ENCODE results near the gene SNU13.
"Not testable (repeated sequence)": the region's sequence is repeated elsewhere in the genome, so short reads cannot be mapped to it uniquely, and the experiment has no call there.

SNU13 gene

GRCh38 chr22:41681616-41682015 is 7.1 kb downstream of the SNU13 start:
- DNase-seq (ENCODE audit: low read depth) = no peak

GRCh38 chr22:41676134-41676533 is 12.5 kb downstream of the SNU13 start:
- DNase-seq (ENCODE audit: low read depth) = no peak

DNA sequence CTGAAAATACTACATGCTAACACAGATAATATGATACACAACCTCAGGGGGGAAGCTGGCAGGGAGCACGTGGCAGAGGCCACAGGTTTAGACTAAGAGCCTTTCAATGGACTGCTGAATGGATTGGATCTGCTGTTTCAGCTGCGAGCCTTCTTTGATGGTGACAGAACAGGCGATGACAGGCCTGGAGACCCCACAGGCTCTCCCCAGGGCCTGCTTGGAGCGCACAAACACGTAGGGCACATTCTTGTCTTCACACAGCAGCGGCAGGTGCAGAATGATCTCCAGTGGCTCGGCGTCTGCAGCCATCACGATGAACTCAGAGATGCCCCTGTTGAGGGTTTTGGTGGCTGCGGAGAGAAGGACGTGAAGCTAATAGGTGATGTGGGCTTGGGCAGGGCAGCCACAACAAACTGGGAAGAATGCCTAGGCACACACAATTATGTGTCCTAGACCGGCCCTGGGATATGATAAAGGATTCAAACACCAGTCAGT is 13.8 kb downstream of the SNU13 start:
- DNase-seq (ENCODE audit: low read depth) = no peak

- no peak for DNase-seq (ENCODE audit: low read depth)
Measured at GRCh38 chr22:41672780-41673509, 15.7 kb downstream of the SNU13 start.

- not testable (repeated sequence) for DNase-seq (ENCODE audit: low read depth)
Measured at GRCh38 chr22:41672096-41672495, 16.6 kb downstream of the SNU13 start.

- DNase-seq (ENCODE audit: low read depth) = no peak
Measured at GRCh38 chr22:41668971-41669911, 19.4 kb downstream of the SNU13 start.

DNA sequence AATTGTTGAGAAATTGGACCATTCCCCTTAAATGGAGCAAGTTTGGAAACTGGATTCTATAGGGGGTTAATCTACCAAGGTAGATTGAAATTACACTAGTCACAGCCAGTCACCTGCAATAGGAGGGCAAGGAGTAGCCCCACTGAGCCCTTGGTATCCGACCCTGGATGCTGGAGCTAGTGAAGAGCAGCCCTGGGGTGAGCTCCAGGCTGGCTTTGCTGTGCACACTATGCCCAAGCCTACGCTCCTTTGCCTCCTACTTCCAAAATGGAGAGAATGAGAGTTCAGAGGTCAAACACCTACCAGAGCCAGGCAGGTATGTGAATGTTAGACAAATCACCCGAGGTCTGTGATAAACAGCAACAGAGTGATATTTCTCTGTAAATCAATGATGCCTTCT is 23.7 kb downstream of the SNU13 start:
- no peak for DNase-seq (ENCODE audit: low read depth)

GRCh38 chr22:41664490-41664889 is 24.2 kb downstream of the SNU13 start:
- no peak for DNase-seq (ENCODE audit: low read depth)

DNA sequence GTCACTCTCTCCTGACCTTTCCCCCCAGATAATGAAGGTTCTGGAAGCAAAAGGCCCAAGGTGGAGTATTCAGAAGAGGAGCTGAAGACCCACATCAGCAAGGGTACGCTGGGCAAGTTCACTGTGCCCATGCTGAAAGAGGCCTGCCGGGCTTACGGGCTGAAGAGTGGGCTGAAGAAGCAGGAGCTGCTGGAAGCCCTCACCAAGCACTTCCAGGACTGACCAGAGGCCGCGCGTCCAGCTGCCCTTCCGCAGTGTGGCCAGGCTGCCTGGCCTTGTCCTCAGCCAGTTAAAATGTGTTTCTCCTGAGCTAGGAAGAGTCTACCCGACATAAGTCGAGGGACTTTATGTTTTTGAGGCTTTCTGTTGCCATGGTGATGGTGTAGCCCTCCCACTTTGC is 25.1 kb downstream of the SNU13 start:
- not testable (repeated sequence) for DNase-seq (ENCODE audit: low read depth)

DNA sequence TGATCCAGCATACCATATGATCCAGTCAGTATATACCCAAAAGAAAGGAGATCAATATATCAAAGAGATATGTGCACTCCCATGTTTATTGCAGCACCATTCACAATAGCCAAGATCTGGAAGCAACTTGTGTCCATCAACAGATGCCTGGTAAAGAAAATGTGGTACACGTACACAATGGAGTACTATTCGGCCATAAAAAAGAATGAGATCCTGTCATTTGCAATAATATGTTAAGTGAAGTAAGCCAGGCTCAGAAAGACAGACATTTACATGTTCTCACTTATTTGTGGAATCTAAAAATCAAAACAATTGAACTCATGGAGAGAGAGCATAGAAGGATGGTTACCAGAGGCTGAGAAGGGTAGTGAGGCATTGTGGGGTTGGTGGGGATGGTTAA is 27.0 kb downstream of the SNU13 start:
- DNase-seq (ENCODE audit: low read depth) = no peak

- no peak for DNase-seq (ENCODE audit: low read depth)
Measured at GRCh38 chr22:41661088-41661487, 27.6 kb downstream of the SNU13 start.

GRCh38 chr22:41660416-41660815 is 28.3 kb downstream of the SNU13 start:
- DNase-seq (ENCODE audit: low read depth) = no peak

- no peak for DNase-seq (ENCODE audit: low read depth)
Measured at GRCh38 chr22:41659941-41660340, 28.7 kb downstream of the SNU13 start.

DNA sequence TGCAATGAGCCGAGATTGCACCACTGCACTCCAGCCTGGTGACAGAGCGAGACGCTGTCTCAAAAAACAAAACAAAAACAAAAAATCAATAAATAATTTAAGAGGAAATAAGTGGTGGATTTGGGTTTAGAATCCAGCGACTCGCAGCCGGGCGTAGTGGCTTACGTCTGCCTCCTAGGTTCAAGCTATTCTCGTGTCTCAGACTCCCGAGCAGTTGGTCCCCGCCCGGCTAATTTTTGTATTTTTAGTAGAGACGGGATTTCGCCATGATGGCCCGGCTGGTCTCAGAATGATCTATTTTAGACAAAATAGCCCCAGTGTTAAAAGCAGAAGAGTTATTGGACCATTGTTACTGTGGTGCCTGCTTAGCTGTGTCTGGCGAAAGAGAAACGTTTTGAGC is 29.8 kb downstream of the SNU13 start:
- no peak for DNase-seq (ENCODE audit: low read depth)

- no peak for DNase-seq (ENCODE audit: low read depth)
Measured at GRCh38 chr22:41657709-41658108, 31.0 kb downstream of the SNU13 start.

GRCh38 chr22:41656556-41656955 is 32.1 kb downstream of the SNU13 start:
- no peak for DNase-seq (ENCODE audit: low read depth)

- DNase-seq (ENCODE audit: low read depth) = no peak
Measured at GRCh38 chr22:41654322-41654721, 34.3 kb downstream of the SNU13 start.

DNA sequence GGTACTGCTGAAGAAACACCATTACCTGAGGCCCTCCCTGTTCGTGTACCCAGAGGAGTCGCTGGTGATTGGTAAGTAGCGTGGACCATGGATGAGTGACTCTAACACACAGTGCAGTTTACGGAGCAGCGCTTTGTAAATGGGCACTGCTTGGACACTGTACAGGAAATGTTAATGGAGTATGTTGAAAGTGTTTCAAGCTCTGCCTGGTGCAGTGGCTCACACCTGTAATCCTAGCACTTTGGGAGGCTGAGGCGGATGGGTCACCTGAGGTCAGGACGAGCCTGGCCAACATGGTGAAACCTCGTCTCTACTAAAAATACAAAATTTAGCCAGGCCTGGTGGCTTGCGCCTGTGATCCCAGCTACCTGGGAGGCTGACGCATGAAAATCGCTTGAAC is 37.8 kb downstream of the SNU13 start:
- DNase-seq (ENCODE audit: low read depth) = no peak

- no peak for DNase-seq (ENCODE audit: low read depth)
Measured at GRCh38 chr22:41650229-41650628, 38.4 kb downstream of the SNU13 start.

- DNase-seq (ENCODE audit: low read depth) = no peak
Measured at GRCh38 chr22:41648432-41648831, 40.2 kb downstream of the SNU13 start.

- DNase-seq (ENCODE audit: low read depth) = no peak
Measured at GRCh38 chr22:41647771-41648170, 40.9 kb downstream of the SNU13 start.

DNA sequence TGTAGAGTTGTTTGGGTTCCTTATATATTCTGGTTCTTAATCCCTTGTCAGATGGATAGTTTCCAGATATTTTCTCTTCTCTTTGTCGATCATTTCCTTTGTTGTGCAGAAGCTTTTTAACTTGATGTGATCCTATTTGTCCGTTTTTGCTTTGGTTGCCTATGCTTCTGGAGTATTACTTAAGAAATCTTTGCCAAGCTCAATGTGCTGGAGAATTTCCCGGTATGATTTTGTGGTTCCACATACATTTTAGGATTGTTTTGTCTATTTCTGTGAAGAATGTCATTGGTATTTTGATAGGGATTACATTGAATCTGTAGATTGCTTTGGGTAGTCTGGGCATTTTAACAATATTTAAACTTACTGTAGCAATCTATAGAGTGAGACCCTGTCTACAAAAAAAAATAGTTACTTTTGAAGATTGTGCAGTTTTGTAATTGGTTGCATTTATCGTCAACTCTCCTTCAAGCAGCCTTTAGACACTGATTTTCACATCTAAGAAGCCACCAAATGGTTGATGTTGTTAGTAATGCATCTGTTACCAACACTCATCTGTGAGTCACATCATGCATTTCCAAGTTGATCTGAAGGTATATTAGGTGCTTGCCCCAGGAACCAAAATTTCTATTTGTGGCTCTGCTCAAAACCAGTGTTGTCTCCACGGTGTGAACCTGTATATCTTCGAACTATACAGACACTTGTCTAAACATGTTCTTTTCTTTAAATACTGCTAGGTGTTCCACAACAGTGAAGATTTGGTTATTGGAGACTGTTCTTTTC is 46.1 kb downstream of the SNU13 start:
- no peak for DNase-seq (ENCODE audit: low read depth)

Data from activated gamma-delta T cell treated with anti-CD3 and anti-CD28 coated beads, Interleukin-2, amount 50 U/mL, for 16 hours (primary cell).